GM13976 (cell line): ENCODE measurements around the gene GADD45A.

ENCODE experiments used
- DNase-seq: peaks from one replicate; pipeline ENCODE4 v3.0.0; 2012; ENCODE audit warnings: low spot score
- in situ Hi-C: fragments of 300-500 bp; cut with MboI; formaldehyde crosslinking; loops from one replicate; pipeline ENCODE4 v1.12.0; 2022; ENCODE audit warnings: low sequenced_read_pairs, mixed read lengths, inconsistent platforms; ENCODE audit not compliant: unreplicated experiment
- TF ChIP-seq, protein P1 (sequence below): IDR thresholded peaks from 2 replicates; pipeline ENCODE4 v1.5.1; 2012; ENCODE audit warnings: borderline replicate concordance, mild to moderate bottlenecking; ENCODE audit not compliant: insufficient read depth; ENCODE audit errors: extremely low read depth, missing control alignments, control extremely low read depth

The GADD45A gene

GRCh38 chr1:67695963-67696362 is 11.0 kb downstream of the GADD45A start:
- in situ Hi-C loops, result no loop called here
- TF ChIP-seq, protein P1, sequence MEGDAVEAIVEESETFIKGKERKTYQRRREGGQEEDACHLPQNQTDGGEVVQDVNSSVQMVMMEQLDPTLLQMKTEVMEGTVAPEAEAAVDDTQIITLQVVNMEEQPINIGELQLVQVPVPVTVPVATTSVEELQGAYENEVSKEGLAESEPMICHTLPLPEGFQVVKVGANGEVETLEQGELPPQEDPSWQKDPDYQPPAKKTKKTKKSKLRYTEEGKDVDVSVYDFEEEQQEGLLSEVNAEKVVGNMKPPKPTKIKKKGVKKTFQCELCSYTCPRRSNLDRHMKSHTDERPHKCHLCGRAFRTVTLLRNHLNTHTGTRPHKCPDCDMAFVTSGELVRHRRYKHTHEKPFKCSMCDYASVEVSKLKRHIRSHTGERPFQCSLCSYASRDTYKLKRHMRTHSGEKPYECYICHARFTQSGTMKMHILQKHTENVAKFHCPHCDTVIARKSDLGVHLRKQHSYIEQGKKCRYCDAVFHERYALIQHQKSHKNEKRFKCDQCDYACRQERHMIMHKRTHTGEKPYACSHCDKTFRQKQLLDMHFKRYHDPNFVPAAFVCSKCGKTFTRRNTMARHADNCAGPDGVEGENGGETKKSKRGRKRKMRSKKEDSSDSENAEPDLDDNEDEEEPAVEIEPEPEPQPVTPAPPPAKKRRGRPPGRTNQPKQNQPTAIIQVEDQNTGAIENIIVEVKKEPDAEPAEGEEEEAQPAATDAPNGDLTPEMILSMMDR, result no peak
- no peak for DNase-seq

DNA sequence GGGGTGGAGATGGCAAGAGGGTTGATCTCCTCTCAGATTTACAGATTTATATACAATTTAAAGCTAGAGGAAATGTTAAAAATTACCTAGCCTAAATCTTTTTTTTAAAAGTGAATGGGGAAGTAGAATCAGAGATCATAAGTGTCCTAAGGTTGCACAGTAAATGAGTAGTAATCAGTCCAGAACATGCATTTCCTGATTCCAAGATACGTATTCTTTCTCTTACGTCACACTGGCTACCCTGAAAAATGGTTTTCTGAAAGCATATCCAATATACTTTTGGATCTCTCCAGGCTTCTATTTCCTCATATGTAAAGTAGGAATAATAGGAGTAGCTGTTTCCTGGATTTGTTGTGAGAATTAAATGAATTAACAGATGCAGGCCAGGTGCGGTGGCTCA is 11.7 kb downstream of the GADD45A start:
- in situ Hi-C loops, result no loop called here
- TF ChIP-seq, protein P1, result no peak
- no peak for DNase-seq

DNA sequence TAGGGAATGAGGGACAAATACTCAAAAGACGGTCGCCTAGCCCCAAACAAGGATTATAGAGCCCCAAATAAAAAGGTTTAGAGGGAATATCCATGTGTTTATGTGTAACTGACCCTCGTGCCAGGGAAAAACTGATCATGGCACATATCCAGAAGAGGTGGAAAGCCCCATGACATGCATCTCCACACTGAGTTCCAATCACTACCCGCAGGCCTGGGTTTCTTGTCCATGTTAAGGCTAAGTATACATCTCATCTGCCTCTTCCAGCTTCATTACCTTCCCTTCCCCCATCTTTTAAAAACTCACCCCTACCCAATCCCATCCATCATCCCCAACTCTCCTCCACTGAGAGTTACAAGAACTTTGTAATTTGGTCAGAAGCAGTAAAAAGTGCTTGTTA is 15.2 kb downstream of the GADD45A start:
- no peak for DNase-seq
- in situ Hi-C loops, result no loop called here
- TF ChIP-seq, protein P1, result no peak

- TF ChIP-seq, protein P1, result no peak
- in situ Hi-C loops, result no loop called here
- DNase-seq, result peak; percentile 50
Observed at GRCh38 chr1:67700692-67701410, 15.8 kb downstream of the GADD45A start.

- in situ Hi-C loops, result no loop called here
- no peak for DNase-seq
- TF ChIP-seq, protein P1, result no peak
Observed at GRCh38 chr1:67701876-67702275, 16.9 kb downstream of the GADD45A start.

DNA sequence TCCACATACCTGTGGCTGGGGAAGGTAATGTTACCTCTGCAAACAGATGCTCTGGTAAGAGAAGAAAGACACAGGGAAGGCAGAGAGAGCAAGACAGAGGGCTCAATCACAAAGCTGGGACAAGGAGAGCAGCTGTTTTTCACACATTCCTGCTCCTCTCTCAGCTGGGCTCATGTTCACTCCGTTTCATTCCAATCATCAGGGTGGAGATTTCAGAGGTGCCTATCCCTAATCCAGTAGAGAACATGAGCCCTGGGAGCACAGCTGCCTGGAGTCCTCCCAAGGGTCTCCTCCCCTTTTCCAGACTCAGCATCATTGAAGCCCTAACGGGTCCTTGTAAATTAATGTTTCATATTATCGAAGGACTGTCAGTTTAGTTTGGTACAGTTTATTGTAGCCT is 19.4 kb downstream of the GADD45A start:
- in situ Hi-C loops, result no loop called here
- no peak for DNase-seq
- TF ChIP-seq, protein P1, result no peak

DNA sequence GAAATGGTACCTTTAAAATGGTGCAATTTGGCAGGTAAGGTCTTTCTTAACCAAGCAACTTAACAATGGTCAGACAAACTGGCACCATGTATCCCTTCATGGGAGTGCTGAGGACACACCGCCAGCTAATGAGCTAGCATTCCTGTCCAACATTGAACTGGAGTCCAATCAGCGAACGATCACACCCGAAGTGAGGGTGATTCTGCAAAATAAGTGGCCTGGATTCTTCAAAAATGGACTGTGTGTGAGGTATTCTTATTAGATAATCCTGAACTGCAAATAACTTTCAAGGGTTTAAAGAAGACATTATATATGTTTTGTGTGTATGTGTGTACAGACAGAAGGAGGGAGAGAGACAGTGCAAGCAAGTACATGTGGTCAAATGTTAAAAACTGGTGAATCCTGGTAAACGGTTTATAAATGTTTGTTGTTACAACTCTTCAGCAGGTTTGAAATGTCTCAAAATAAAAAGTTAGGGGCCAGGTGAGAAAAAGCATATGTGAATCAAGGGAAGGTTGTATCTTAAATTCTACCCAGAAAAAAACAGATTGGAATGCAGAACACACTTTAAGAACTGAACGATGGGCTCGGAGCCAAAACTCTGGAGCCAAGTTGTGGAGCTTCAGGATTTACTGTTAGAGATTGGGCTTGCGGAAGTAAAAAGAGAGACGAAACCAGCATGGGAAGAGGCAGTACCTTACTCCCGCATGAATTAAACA is 20.9 kb downstream of the GADD45A start:
- no peak for DNase-seq

More for the DNA sequence above, 20.9 kb downstream of the GADD45A start:
- TF ChIP-seq, protein P1, result no peak
- in situ Hi-C loops, result no loop called here
